ENCODE measurements around the gene AAK1. TPM values are rescaled to one million over a fixed set of nuclear protein-coding genes. Genes with fewer than 3 reads are reported as not detected.

Gene AAK1
- total and polyA plus RNA-seq, 10 of the 15 experiments (the other 5 are each of a cell fraction or from before 2014, with no cell fraction given): 2.9 to 41.4 (median 17.5) TPM

DNA sequence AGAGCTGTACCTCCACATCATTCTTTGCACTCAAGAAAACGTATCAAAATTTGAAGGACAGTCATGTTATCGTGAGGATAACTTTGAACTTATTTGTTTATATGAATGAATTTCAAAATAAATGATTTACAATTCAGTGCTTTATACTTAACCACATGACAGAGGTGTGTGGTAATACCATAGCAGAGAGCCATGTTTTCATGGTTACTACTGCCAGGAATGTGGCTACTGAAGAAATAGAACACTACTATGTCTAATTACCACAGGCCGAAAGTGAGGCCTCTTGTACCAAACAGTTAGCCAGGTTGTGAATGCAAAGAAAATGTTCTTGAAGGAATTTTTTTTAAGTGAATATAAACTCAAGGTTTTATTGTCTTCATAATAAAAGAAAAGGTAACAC lies 49.2 kb downstream of the AAK1 start:
- no TSS peak for BruUV-seq (replicated peaks)

DNA sequence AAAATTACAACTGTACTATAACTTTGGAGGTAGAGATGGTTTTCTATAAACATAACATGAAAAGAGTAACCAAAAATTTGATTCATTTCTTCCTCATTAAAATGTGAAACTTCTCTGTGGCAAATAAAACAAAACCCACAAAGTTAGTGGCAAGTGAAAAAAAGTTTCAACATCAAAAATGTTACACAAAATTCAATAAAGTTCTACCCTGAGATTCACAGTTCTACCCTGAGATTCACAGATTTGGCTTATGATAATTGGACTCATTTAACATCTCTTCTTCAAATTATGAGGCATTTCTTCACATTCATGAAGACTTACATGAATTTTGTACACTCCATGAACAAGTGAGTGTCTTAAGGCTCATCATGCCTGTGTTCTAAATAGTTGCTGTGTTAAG lies 51.0 kb downstream of the AAK1 start:
- peaks cover 16% of the 10 kb centered on the region for H3K4me1 ChIP-seq (ENCODE audit: control insufficient read depth, insufficient read depth, low read length)
- peak; percentile 84 for TF ChIP-seq ZNF24 (IDR thresholded peaks at IDR 0.05)
- no peak for TF ChIP-seq SREBF1 (IDR thresholded peaks at IDR 0.05; ENCODE audit: low read length)
- TF ChIP-seq KLF5 (IDR thresholded peaks at IDR 0.05; ENCODE audit: partially characterized antibody): no peak
- peak; percentile 62 for TF ChIP-seq ZBTB40 (IDR thresholded peaks at IDR 0.05; ENCODE audit: borderline replicate concordance)
- no peak for TF ChIP-seq SREBF2 (IDR thresholded peaks at IDR 0.05; ENCODE audit: low read length)
- no peak for TF ChIP-seq E4F1 (IDR thresholded peaks at IDR 0.05; ENCODE audit: borderline replicate concordance, partially characterized antibody)
- TF ChIP-seq CTCF (IDR thresholded peaks at IDR 0.05 in 2 of 3, conservative IDR thresholded peaks at IDR 0.05 in 1 of 3; ENCODE audit: control insufficient read depth in 2 of 3, extremely low read depth in 1 of 3, insufficient read depth in 1 of 3, low read depth in 3 of 3, low read length in 3 of 3): no peak
- TF ChIP-seq SRF (IDR thresholded peaks at IDR 0.05; ENCODE audit: low read depth in 2 of 2, low read length in 2 of 2): no peak
- ChIA-PET SMC1A (ENCODE audit: uncharacterized antibody, unreplicated experiment) (no interaction called here), POLR2A (no interaction called here), CTCF (no interaction called here), RAD21 (ENCODE audit: unreplicated experiment) (no interaction called here)
- no peaks in the 10 kb centered on the region for H3K27me3 ChIP-seq (replicated peaks in 1 of 2; ENCODE audit: control insufficient read depth in 2 of 2, insufficient read depth in 2 of 2, low read length in 1 of 2)
- intact Hi-C loops (cut with micrococcal nuclease; ENCODE audit: unreplicated experiment) (no loop called here), in situ Hi-C loops (cut with MboI) (no loop called here)
- BruUV-seq (replicated peaks): no TSS peak
- no peaks in the 10 kb centered on the region for H4K20me1 ChIP-seq (ENCODE audit: control insufficient read depth, insufficient read depth)
- H3K27ac ChIP-seq (ENCODE audit: control insufficient read depth, insufficient read depth): no peak overlapping the region
- no peak overlapping the region for H3K9ac ChIP-seq (ENCODE audit: control insufficient read depth, insufficient read depth, low read length)
- H2AFZ ChIP-seq (ENCODE audit: control insufficient read depth, low read depth, low read length): no peak overlapping the region
- peaks cover 8% of the 10 kb centered on the region for H3K79me2 ChIP-seq (ENCODE audit: control insufficient read depth, insufficient read depth, low read length)
- no peaks in the 10 kb centered on the region for H3K9me3 ChIP-seq (replicated peaks; ENCODE audit: control insufficient read depth, insufficient read depth, low read length)
- no peak overlapping the region for H3K4me3 ChIP-seq
- H3K4me2 ChIP-seq (ENCODE audit: control insufficient read depth, insufficient read depth): no peak overlapping the region
- DNase-seq (ENCODE audit: low read depth, low spot score) (no peak), FAIRE-seq (no peak), ATAC-seq (no peak)
- H3K36me3 ChIP-seq (ENCODE audit: control insufficient read depth in 2 of 2, insufficient read depth in 2 of 2, low read length in 1 of 2): no peaks in the 10 kb centered on the region

More for the DNA sequence above, 49.2 kb downstream of the AAK1 start:
- RAD21 ChIA-PET (ENCODE audit: unreplicated experiment): no interaction called here
- Histone ChIP-seq H2AFZ (ENCODE audit: control insufficient read depth, low read depth, low read length) (no peak overlapping the region), H3K9me3 (replicated peaks; ENCODE audit: control insufficient read depth, insufficient read depth, low read length) (no peaks in the 10 kb centered on the region), H3K79me2 (ENCODE audit: control insufficient read depth, insufficient read depth, low read length) (peaks cover 8% of the 10 kb centered on the region), H3K9ac (ENCODE audit: control insufficient read depth, insufficient read depth, low read length) (no peak overlapping the region), H3K4me1 (ENCODE audit: control insufficient read depth, insufficient read depth, low read length) (peaks cover 21% of the 10 kb centered on the region), H3K27me3 (replicated peaks in 1 of 2; ENCODE audit: control insufficient read depth in 2 of 2, insufficient read depth in 2 of 2, low read length in 1 of 2) (no peaks in the 10 kb centered on the region), H3K27ac (ENCODE audit: control insufficient read depth, insufficient read depth) (no peak overlapping the region), H3K4me2 (ENCODE audit: control insufficient read depth, insufficient read depth) (no peak overlapping the region), H3K4me3 (no peak overlapping the region), H3K36me3 (ENCODE audit: control insufficient read depth in 2 of 2, insufficient read depth in 2 of 2, low read length in 1 of 2) (no peaks in the 10 kb centered on the region), H4K20me1 (ENCODE audit: control insufficient read depth, insufficient read depth) (no peaks in the 10 kb centered on the region)
- POLR2A ChIA-PET: no interaction called here
- DNase-seq (ENCODE audit: low read depth, low spot score) (no peak), FAIRE-seq (no peak), ATAC-seq (no peak)
- CTCF ChIA-PET: interaction anchor here (0.8 to 5.1 kb wide), 5 partner anchors 12 to 208 kb away, joined by 3 to 28 read pairs (median 4); no protein-coding TSS in a partner anchor
- in situ Hi-C loops (cut with MboI): no loop called here
- intact Hi-C loops (cut with micrococcal nuclease; ENCODE audit: unreplicated experiment): no loop called here
- WGBS (ENCODE audit: insufficient coverage, insufficient replicate concordance, low lambda C conversion rate, missing lambda C conversion rate): 82% methylated on average over 3 of the region's 3 CpGs
- TF ChIP-seq SPI1 (IDR thresholded peaks at IDR 0.05; ENCODE audit: borderline replicate concordance, insufficient read depth, low read depth, low read length): no peak
- no peak for TF ChIP-seq SREBF2 (IDR thresholded peaks at IDR 0.05; ENCODE audit: low read length)
- SMC1A ChIA-PET (ENCODE audit: uncharacterized antibody, unreplicated experiment): interaction anchor here (1.3 to 2.5 kb wide), 2 partner anchors 8 to 11 kb away, joined by 10 read pairs; no protein-coding TSS in a partner anchor

Measured in GM12878 (cell line).